Measurements from ENCODE around the gene CHKA.

- no peak for TF ChIP-seq EZH2phosphoT487 (IDR thresholded peaks at IDR 0.05; ENCODE audit: insufficient read depth, low read depth)
- no peak for TF ChIP-seq EZH2 (IDR thresholded peaks at IDR 0.05; ENCODE audit: insufficient read depth, poor library complexity, severe bottlenecking)
Measured at GRCh38 chr11:68089679-68090078, 31.5 kb downstream of the CHKA start.
